ENCODE results near the gene OR5AL1.
"Not testable (repeated sequence)": the region's sequence is repeated elsewhere in the genome, so short reads cannot be mapped to it uniquely, and the experiment has no call there.

OR5AL1 gene

DNA sequence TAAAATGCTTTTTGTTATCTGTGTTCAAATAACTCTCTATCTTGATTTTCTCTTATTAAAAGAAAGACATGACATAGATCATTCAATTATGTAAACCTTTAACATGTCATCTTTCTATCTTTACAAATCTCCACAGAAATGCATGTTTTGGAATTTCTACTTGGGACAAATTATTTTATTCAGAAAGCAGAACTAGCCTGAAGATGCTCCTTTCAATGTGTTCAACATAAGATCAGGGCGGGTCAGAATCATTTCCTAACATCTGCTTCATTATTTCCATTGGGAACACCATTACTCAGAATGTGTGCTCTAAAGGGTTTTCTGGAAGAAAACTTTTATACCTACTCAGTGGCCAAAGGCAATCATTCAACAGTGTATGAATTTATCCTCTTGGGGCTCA lies at the start of gene OR5AL1:
Gene OR5AL1 (plus strand): TSS at position 301 of the 400 bp plus-strand sequence.
- no peak for DNase-seq (ENCODE audit: low spot score)

DNA sequence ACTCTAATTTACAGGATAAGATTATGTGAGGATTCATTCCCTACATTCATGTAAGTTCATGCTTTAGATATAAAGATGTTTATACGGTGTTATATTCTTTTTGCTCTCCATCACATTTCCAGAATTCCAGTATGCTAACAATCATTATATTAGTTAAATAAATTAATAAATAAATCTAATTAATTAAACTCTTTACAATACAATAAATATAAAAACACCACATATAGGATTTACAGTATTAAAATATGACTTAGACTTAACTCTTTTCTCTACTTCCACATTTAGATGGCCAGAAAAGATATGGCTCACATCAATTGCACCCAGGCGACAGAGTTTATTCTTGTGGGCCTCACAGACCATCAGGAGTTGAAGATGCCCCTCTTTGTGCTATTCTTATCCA lies 37.2 kb upstream of the OR5AL1 start, which contains the start of gene OR8U1:
Gene OR8U1 (plus strand): TSS at position 301 of the 400 bp plus-strand sequence. CDS start 0 bp downstream, at position 301.
- no peak for DNase-seq (ENCODE audit: low spot score)

DNA sequence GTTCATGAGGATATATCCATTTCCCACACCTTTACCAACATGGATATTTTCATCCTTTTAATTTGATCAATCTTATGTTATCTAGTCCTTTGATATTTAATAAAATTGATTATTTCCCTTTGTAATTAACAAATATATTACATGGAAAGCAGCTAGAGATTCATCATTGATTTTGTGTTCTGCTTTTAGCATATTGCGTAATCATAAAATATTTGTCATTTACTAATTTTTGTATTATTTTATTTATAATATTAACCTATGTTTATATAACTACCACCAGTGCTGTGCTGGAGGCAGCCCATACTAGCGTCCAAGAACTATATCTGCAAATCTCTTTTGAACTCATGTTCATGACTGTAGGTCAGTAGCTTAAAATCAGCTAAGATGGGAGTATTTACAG lies 32.4 kb upstream of the OR5AL1 start:
- no peak for DNase-seq (ENCODE audit: low spot score)

DNA sequence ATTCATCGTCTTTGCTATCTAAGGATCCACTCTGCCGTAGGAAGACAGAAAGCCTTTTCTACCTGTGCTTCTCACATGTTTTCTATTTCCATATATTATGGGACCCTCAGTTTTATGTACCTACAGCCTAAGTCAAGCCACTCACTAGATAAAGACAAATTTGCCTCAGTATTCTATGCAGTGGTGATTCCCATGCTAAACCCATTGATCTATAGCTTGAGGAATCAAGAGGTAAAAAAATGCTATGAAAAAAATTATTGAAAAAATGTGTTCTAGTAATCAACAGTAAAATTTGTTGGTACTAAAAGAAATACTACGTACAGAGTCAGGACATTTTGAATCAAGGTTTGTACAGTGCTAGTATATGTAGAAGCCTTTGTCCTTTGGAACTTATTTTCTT lies 18.1 kb upstream of the OR5AL1 start:
- DNase-seq (ENCODE audit: low spot score) = no peak

DNA sequence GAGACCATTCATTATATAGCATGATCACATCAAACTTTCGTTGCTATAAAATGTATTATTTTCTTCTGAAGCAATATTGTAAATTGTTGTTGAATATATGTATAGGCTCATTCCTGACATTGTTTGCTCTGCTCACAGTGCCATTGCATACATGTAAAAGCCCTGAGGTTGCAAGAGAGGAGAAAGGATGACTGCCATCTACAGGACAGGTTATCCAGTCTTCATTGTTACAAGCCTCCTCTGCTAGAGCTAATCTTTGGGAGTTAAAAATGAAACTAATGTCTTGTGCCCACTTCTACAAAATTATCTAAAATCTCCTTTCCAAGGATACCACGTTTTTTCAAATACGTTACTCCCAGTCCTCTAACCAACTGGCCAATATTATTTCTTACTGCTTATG lies 16.4 kb upstream of the OR5AL1 start:
- no peak for DNase-seq (ENCODE audit: low spot score)

DNA sequence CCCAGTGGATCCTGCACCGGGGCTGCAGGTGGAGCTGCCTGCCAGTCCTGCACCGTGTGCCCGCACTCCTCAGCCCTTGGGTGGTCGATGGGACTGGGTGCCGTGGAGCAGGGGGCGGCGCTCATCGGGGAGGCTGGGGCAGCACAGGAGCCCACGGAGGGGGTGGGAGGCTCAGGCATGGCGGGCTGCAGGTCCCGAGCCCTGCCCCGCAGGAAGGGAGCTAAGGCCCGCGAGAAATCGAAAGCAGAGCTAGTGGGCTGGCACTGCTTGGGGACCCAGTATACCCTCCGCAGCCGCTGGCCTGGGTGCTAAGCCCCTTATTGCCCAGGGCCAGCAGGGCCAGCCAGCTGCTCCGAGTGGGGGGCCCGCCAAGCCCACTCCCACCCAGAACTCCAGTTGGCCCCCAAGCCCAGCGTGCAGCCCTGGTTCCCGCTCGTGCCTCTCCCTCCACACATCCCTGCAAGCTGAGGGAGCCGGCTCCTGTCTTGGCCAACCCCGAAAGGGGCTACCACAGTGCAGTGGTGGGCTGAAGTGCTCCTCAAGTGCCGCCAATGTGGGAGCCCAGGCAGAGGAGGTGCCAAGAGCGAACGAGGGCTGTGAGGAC lies 10.5 kb upstream of the OR5AL1 start:
- DNase-seq (ENCODE audit: low spot score) = not testable (repeated sequence)

DNA sequence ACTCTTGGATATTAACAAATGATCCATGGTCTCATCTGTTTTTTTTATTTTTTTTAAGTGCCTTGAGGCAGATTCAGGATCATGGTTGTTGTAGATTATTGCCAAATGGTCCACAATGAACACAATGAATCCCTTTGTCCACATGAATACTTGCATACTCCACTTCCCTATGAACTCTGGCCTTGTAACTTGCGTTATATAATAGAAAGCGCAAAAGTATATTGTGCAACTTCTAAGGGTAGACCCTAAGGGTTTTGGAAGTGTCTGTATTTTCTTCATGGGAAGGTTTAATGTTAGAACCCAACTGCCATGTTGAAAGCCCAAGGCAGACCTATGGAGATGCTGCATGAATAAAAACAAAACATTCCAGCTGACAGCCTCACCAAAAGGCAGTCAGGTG lies 8.1 kb upstream of the OR5AL1 start:
- DNase-seq (ENCODE audit: low spot score) = no peak

DNA sequence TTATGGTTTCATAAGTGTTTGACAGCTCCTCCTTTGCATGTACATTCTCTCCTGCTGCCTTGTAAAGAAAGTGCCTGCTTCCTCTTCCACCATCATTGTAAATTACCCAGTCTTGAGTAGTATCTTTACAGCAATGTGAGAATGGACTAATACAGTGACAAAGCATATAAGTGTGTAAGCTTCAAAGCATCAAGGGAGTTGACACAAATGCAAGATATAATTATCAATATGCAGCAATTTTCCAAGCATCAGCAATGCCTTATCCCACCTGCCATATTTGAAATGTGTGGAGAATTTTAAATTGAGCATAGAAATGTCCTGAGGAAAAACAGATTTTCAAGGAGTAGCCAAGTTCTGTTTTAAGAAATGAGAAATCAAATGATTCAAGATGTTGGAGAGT lies 1.7 kb upstream of the OR5AL1 start:
- no peak for DNase-seq (ENCODE audit: low spot score)

DNA sequence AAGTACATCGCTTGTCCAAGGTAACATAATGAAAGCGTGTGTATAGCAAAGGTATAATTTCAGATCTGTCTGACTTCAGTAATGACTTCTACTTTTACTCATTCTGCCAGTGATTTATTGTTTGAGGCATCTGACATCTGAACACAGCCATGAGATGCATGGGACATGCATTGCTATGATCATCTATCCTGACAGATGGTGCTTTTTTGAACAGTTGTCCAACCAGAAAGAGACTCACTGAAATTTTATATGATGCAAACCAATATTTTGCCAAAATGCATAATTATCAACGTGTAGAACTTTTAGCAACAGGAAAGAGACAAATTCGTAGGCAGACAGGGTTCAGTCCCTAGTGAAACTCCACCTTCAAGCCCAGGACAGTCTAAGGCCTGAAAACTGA lies 41.0 kb downstream of the OR5AL1 start:
- no peak for DNase-seq (ENCODE audit: low spot score)

DNA sequence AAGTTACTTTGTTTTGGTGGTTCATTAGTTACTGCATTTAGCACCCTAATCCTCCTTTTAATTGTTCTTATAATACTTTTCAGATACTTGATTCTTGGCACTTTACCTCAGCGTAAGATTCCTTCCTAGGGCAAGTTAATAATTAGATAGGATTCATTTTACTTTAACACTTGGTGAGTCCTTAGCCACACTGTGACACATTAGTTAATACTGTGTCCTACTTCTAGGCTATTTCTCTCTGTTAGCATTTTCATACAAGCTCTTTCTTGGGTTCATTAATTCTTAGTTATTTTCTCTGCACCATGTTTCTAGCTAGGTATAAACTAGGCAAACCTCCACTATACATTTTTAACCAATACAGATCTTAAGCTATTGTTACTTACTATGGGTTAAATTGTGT lies 44.6 kb downstream of the OR5AL1 start:
- DNase-seq (ENCODE audit: low spot score) = peak; percentile 72
